ENCODE data around the gene ERGIC1.
"Not testable (repeated sequence)": the region's sequence is repeated elsewhere in the genome, so short reads cannot be mapped to it uniquely, and the experiment has no call there.

ERGIC1 gene

GRCh38 chr5:172802567-172803176 lies 31.4 kb upstream of the ERGIC1 start:
- Histone ChIP-seq H3K9me3 (ENCODE audit: control insufficient read depth, low read depth, low read length) (no peaks in the 10 kb centered on the region), H3K36me3 (ENCODE audit: control insufficient read depth, low read depth, low read length) (no peaks in the 10 kb centered on the region), H3K27ac (ENCODE audit: low read length) (no peak overlapping the region), H3K27me3 (ENCODE audit: control insufficient read depth, insufficient read depth, low read length) (no peaks in the 10 kb centered on the region), H3K4me3 (ENCODE audit: low read length) (no peak overlapping the region), H3K4me1 (ENCODE audit: control insufficient read depth, low read depth, low read length) (peaks cover 11% of the 10 kb centered on the region), H3K9ac (ENCODE audit: low read length) (no peak overlapping the region)

- no peaks in the 10 kb centered on the region for H3K27me3 ChIP-seq (ENCODE audit: control insufficient read depth, insufficient read depth, low read length)
- H3K36me3 ChIP-seq (ENCODE audit: control insufficient read depth, low read depth, low read length) = no peaks in the 10 kb centered on the region
- H3K4me3 ChIP-seq (ENCODE audit: low read length) = no peak overlapping the region
- H3K27ac ChIP-seq (ENCODE audit: low read length) = no peak overlapping the region
- no peak overlapping the region for H3K9ac ChIP-seq (ENCODE audit: low read length)
- H3K4me1 ChIP-seq (ENCODE audit: control insufficient read depth, low read depth, low read length) = peaks cover 9% of the 10 kb centered on the region
- no peaks in the 10 kb centered on the region for H3K9me3 ChIP-seq (ENCODE audit: control insufficient read depth, low read depth, low read length)
Observed at GRCh38 chr5:172805018-172805683, 28.9 kb upstream of the ERGIC1 start.

- H3K4me1 ChIP-seq (ENCODE audit: control insufficient read depth, low read depth, low read length) = peaks cover 9% of the 10 kb centered on the region
- no peaks in the 10 kb centered on the region for H3K36me3 ChIP-seq (ENCODE audit: control insufficient read depth, low read depth, low read length)
- H3K27ac ChIP-seq (ENCODE audit: low read length) = no peak overlapping the region
- no peaks in the 10 kb centered on the region for H3K9me3 ChIP-seq (ENCODE audit: control insufficient read depth, low read depth, low read length)
- H3K27me3 ChIP-seq (ENCODE audit: control insufficient read depth, insufficient read depth, low read length) = no peaks in the 10 kb centered on the region
- no peak overlapping the region for H3K9ac ChIP-seq (ENCODE audit: low read length)
- H3K4me3 ChIP-seq (ENCODE audit: low read length) = no peak overlapping the region
Observed at GRCh38 chr5:172805736-172806255, 28.3 kb upstream of the ERGIC1 start.

GRCh38 chr5:172806897-172807672 lies 27.0 kb upstream of the ERGIC1 start:
- H3K27ac ChIP-seq (ENCODE audit: low read length) = no peak overlapping the region
- no peaks in the 10 kb centered on the region for H3K36me3 ChIP-seq (ENCODE audit: control insufficient read depth, low read depth, low read length)
- H3K9me3 ChIP-seq (ENCODE audit: control insufficient read depth, low read depth, low read length) = no peaks in the 10 kb centered on the region
- H3K4me3 ChIP-seq (ENCODE audit: low read length) = no peak overlapping the region
- H3K27me3 ChIP-seq (ENCODE audit: control insufficient read depth, insufficient read depth, low read length) = no peaks in the 10 kb centered on the region
- peak overlapping the region; percentile 17 for H3K9ac ChIP-seq (ENCODE audit: low read length)
- H3K4me1 ChIP-seq (ENCODE audit: control insufficient read depth, low read depth, low read length) = peaks cover 9% of the 10 kb centered on the region

GRCh38 chr5:172807766-172808311 lies 26.2 kb upstream of the ERGIC1 start:
- H3K9ac ChIP-seq (ENCODE audit: low read length) = peak overlapping the region; percentile 17
- peaks cover 9% of the 10 kb centered on the region for H3K4me1 ChIP-seq (ENCODE audit: control insufficient read depth, low read depth, low read length)
- no peak overlapping the region for H3K4me3 ChIP-seq (ENCODE audit: low read length)

GRCh38 chr5:172809774-172810173 lies 24.3 kb upstream of the ERGIC1 start:
- Histone ChIP-seq H3K27ac (ENCODE audit: low read length) (no peak overlapping the region), H3K27me3 (ENCODE audit: control insufficient read depth, insufficient read depth, low read length) (no peaks in the 10 kb centered on the region), H3K9me3 (ENCODE audit: control insufficient read depth, low read depth, low read length) (no peaks in the 10 kb centered on the region), H3K36me3 (ENCODE audit: control insufficient read depth, low read depth, low read length) (no peaks in the 10 kb centered on the region), H3K9ac (ENCODE audit: low read length) (no peak overlapping the region), H3K4me1 (ENCODE audit: control insufficient read depth, low read depth, low read length) (peaks cover 9% of the 10 kb centered on the region), H3K4me3 (ENCODE audit: low read length) (no peak overlapping the region)

More at GRCh38 chr5:172807766-172808311, 26.2 kb upstream of the ERGIC1 start:
- Histone ChIP-seq H3K36me3 (ENCODE audit: control insufficient read depth, low read depth, low read length) (no peaks in the 10 kb centered on the region), H3K27ac (ENCODE audit: low read length) (no peak overlapping the region), H3K27me3 (ENCODE audit: control insufficient read depth, insufficient read depth, low read length) (no peaks in the 10 kb centered on the region), H3K9me3 (ENCODE audit: control insufficient read depth, low read depth, low read length) (no peaks in the 10 kb centered on the region)

GRCh38 chr5:172810996-172811395 lies 23.1 kb upstream of the ERGIC1 start:
- not testable (repeated sequence) for H3K4me3 ChIP-seq (ENCODE audit: low read length); H3K27me3 ChIP-seq (ENCODE audit: control insufficient read depth, insufficient read depth, low read length); H3K9me3 ChIP-seq (ENCODE audit: control insufficient read depth, low read depth, low read length); H3K36me3 ChIP-seq (ENCODE audit: control insufficient read depth, low read depth, low read length); H3K9ac ChIP-seq (ENCODE audit: low read length); H3K4me1 ChIP-seq (ENCODE audit: control insufficient read depth, low read depth, low read length); H3K27ac ChIP-seq (ENCODE audit: low read length)

- no peaks in the 10 kb centered on the region for H3K27me3 ChIP-seq (ENCODE audit: control insufficient read depth, insufficient read depth, low read length)
Observed at GRCh38 chr5:172815631-172816030, 18.4 kb upstream of the ERGIC1 start.

GRCh38 chr5:172816925-172817562 lies 17.0 kb upstream of the ERGIC1 start:
- H3K27me3 ChIP-seq (ENCODE audit: control insufficient read depth, insufficient read depth, low read length) = no peaks in the 10 kb centered on the region
- no peaks in the 10 kb centered on the region for H3K4me1 ChIP-seq (ENCODE audit: control insufficient read depth, low read depth, low read length)
- no peak overlapping the region for H3K9ac ChIP-seq (ENCODE audit: low read length)
- no peaks in the 10 kb centered on the region for H3K9me3 ChIP-seq (ENCODE audit: control insufficient read depth, low read depth, low read length)
- H3K4me3 ChIP-seq (ENCODE audit: low read length) = no peak overlapping the region
- H3K27ac ChIP-seq (ENCODE audit: low read length) = no peak overlapping the region
- H3K36me3 ChIP-seq (ENCODE audit: control insufficient read depth, low read depth, low read length) = no peaks in the 10 kb centered on the region

More at GRCh38 chr5:172815631-172816030, 18.4 kb upstream of the ERGIC1 start:
- H3K27ac ChIP-seq (ENCODE audit: low read length) = no peak overlapping the region
- no peaks in the 10 kb centered on the region for H3K36me3 ChIP-seq (ENCODE audit: control insufficient read depth, low read depth, low read length)
- no peak overlapping the region for H3K4me3 ChIP-seq (ENCODE audit: low read length)
- no peaks in the 10 kb centered on the region for H3K4me1 ChIP-seq (ENCODE audit: control insufficient read depth, low read depth, low read length)
- H3K9ac ChIP-seq (ENCODE audit: low read length) = no peak overlapping the region
- no peaks in the 10 kb centered on the region for H3K9me3 ChIP-seq (ENCODE audit: control insufficient read depth, low read depth, low read length)

- Histone ChIP-seq H3K36me3 (ENCODE audit: control insufficient read depth, low read depth, low read length) (no peaks in the 10 kb centered on the region), H3K27ac (ENCODE audit: low read length) (no peak overlapping the region), H3K4me1 (ENCODE audit: control insufficient read depth, low read depth, low read length) (no peaks in the 10 kb centered on the region), H3K27me3 (ENCODE audit: control insufficient read depth, insufficient read depth, low read length) (no peaks in the 10 kb centered on the region), H3K4me3 (ENCODE audit: low read length) (no peak overlapping the region), H3K9me3 (ENCODE audit: control insufficient read depth, low read depth, low read length) (no peaks in the 10 kb centered on the region), H3K9ac (ENCODE audit: low read length) (no peak overlapping the region)
Observed at GRCh38 chr5:172817664-172818063, 16.4 kb upstream of the ERGIC1 start.

- Histone ChIP-seq H3K36me3 (ENCODE audit: control insufficient read depth, low read depth, low read length) (no peaks in the 10 kb centered on the region), H3K27ac (ENCODE audit: low read length) (no peak overlapping the region), H3K27me3 (ENCODE audit: control insufficient read depth, insufficient read depth, low read length) (no peaks in the 10 kb centered on the region), H3K4me3 (ENCODE audit: low read length) (no peak overlapping the region), H3K9me3 (ENCODE audit: control insufficient read depth, low read depth, low read length) (no peaks in the 10 kb centered on the region), H3K4me1 (ENCODE audit: control insufficient read depth, low read depth, low read length) (no peaks in the 10 kb centered on the region), H3K9ac (ENCODE audit: low read length) (no peak overlapping the region)
Observed at GRCh38 chr5:172818081-172818480, 16.0 kb upstream of the ERGIC1 start.
